Measurements from ENCODE around the gene C1GALT1.

GRCh38 chr7:7210475-7211237 is 28.3 kb downstream of the C1GALT1 start:
- TF ChIP-seq CTCF (IDR thresholded peaks at IDR 0.05), result no peak
- TF ChIP-seq POLR2A (IDR thresholded peaks at IDR 0.05), result no peak
